Activated CD4-positive, alpha-beta T cell treated with anti-CD3 and anti-CD28 coated beads for 4 hours (primary cell): Measurements from ENCODE around the gene COQ5.
"Not testable (repeated sequence)": the region's sequence is repeated elsewhere in the genome, so short reads cannot be mapped to it uniquely, and the experiment has no call there.

Experiments used
- DNase-seq, 2 donors: peaks; one replicate each; pipeline ENCODE4 v3.0.0-alpha.2; 2020

COQ5 gene

DNA sequence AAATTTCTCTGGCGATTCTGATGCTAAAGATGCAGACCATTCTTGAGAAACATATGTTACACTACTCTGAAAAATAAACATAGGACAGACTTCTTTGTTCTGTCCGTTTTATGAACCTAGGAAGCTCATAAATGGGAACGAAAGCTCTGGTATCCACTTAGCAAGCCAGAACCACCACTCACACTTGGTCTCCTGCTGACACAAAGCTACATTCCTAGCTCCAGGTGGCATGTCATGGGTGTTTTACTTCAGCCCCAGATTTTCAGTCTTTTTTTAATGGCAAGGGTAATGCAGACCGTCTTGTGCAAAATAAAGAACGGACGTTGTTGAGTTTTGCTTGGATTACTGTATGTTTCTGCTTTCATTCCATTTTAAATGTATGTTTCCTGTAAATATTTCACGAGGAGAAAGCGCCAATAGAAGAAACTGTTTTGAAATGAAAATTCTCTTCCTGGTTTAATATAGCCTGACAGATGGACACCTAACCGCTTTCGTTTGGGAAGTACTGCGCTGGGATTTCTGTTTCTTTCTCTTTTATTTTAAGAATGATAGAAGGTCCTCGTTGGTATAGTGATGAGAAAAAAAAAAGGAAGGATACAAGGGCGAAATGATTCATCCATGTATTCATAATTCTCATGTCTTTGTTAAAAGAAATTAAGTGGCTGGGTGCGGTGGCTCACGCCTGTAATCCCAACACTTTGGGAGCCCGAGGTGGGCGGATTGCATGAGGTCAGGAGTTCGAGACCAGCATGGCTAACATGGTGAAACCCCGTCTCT lies 871 bp upstream of the COQ5 start:
- DNase-seq = no peak

DNA sequence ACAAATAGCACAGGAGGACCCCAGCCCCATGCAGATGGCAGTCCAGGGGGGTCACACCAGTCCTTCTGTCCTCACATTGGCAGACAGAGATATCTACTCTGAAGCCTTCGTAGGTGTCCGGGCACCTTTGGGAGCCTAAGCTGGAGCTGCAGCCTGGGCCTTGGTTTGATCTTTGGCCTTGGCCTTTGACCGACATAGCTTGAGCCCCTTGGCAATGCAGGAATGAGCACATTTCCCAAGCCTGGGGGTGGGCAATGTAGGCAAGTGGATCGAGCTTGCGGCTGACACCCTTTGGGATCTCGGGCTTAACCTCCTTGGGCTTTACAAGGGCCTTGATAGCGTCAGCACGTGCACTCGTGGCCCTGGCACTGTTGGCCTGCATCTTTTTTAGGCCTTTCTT lies 6.4 kb downstream of the COQ5 start:
- DNase-seq = no peak

DNA sequence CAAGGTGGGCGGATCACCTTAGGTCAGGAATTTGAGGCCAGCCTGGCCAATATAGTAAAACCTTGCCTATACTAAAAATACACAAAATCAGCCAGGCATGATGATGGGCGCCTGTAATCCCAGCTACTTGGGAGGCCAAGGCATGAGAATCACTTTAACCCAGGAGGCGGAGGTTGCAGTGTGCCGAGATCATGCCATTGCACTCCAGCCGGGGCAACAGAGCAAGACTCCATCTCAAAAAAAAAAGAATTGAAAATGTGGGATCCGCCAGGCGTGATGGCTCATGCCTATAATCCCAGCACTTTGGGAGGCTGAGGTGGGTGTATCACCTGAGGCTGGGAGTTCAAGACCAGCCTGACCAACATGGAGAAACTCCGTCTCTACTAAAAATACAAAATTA lies 9.6 kb downstream of the COQ5 start:
- not testable (repeated sequence) for DNase-seq

DNA sequence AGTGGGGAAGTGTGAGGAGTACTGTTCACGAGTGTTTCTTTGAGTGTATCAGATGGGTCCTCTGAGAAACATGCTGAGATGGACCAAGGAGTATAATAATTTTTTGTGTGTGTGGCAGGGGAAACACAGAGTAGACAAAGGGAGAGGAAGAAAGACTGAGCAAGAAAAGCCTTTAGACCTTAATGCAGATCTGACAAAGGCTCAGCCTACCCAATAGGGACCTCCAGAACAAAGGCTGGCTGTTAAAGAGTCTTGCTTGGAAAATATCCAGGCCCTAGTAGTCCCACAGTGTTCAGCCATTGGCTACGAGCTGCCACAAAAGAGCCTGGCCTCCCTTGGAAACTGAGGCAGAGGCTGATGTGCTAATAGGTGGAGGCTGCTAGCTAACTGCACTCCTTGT lies 13.5 kb downstream of the COQ5 start:
- no peak for DNase-seq

DNA sequence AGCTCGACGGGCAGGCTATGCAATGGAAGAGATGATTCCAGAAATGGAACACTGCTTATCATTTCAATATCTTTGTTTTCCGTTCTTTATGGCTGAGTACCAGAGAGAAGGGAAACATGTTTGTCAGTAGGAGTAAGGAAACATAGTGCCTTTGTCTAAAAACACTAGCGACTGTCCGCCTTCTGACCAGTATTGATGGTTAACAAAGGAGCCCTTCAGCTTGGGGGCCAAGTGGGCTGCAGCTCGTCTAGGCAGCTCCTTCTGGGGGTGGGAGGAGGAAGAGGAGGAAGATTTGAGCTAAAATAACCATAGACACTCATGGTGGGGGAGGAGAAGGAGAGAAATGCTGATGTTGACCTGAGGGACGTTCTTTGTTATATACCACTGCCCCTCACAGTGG lies 15.0 kb downstream of the COQ5 start:
- DNase-seq = no peak

DNA sequence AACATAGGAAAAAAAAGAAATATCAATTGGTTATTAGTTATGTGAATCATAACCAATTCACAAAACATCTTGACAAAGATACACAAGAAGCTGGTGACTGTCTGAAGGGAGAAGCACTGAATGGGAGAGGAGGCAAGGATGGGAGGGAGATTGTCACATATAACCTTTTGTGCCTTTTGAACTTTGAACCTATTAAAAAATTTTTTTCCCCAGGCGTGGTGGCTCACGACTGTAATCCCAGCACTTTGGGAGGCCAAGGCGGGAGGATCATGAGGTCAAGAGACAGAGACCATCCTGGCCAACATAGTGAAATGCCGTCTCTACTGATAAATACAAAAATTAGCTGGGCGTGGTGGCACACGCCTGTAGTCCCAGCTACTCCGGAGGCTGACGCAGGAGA lies 20.4 kb downstream of the COQ5 start:
- no peak for DNase-seq

DNA sequence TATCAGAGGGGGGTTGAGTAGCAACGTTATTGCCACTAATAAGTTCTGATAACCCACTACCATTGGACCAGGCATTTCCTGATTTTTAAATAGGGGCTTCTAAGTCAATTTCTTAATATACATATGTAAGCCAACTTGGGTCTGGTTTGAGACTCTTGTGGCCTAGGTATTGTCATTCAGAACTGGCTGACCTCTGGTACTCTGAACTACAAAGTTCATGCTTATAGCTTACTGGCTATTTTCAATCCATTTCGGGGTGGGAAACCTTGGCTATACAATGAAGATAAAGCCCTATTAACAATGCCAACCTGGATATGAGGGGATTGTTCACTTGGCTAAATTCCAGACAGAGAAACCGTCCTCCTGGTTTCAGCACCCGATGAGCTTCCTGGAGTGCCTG lies 24.4 kb downstream of the COQ5 start:
- no peak for DNase-seq

DNA sequence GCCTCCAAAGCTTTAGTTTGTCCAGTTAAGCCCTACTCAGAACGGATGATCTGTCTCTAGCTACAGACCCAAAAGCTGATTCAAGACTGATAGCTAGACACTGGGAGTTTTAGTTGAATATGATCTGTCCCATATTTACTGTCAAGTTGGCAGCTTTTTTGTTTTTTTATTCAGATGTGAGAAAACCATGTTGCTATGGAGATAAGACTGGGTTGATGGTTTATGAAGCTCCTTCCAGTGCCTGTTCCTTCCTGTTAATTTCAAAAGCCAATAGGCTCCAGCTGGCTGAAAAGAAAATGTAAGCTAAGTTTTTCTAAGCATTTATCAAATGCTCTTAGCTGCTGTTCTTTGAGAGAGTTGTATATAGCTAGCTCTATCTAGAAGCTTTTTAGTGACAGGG lies 28.4 kb downstream of the COQ5 start:
- DNase-seq = no peak

DNA sequence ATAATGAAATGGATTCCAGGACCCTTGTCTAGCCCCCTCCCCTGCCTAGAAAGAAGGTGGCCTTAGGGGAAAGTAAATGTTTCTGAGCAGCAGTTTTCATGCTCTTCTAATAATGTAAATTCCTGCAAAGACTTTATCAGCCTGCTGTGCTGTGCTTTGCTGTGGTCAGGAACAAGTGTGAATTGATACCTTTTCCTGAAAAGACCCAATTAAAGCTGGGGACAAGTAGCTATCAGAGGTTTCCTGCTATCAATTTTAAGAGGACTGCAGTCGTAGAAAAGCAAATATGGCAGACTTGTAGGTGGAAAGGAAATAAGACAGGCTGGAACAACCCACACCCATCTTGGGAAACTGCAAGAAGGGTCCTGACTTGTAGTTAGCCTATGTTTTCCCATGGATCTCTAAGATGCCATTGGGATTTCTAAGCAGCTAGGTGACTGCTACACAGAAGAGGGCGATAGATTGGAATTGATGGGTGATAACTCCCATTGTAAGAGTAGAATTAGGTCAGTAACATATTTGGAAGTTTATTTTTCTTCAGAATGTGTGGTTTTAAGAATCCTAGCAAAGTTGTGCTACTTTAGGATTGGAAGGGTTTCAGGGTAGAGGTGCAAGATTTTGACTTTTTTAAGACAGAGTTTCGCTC lies 30.0 kb downstream of the COQ5 start:
- no peak for DNase-seq

DNA sequence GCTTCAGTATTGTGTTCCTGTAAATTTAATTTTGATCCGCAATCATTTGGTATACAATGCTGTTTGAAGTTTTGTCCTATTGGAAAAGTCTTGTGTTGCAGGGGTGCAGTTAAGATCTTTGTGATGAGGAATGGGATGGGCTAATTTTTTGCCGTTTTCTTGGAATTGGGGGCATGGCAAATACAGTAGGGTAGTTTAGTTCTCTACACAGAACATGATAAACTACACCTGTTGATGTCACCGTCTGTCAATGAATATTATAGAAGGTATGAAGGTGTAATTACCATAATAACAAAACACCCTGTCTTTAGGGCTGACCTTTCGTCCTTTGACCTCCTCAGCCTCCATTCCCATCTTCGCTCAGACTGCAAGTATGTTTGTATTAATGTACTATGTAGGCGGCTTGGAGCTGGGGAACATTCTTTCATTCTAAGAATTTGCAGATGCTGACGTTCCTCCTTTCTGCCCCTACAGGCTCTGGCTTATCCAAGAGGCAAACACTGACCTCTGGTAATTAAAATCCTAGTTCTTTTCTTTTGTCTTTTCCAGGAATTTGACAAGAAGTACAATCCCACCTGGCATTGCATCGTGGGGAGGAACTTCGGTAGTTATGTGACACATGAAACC lies 31.3 kb downstream of the COQ5 start:
- no peak for DNase-seq

DNA sequence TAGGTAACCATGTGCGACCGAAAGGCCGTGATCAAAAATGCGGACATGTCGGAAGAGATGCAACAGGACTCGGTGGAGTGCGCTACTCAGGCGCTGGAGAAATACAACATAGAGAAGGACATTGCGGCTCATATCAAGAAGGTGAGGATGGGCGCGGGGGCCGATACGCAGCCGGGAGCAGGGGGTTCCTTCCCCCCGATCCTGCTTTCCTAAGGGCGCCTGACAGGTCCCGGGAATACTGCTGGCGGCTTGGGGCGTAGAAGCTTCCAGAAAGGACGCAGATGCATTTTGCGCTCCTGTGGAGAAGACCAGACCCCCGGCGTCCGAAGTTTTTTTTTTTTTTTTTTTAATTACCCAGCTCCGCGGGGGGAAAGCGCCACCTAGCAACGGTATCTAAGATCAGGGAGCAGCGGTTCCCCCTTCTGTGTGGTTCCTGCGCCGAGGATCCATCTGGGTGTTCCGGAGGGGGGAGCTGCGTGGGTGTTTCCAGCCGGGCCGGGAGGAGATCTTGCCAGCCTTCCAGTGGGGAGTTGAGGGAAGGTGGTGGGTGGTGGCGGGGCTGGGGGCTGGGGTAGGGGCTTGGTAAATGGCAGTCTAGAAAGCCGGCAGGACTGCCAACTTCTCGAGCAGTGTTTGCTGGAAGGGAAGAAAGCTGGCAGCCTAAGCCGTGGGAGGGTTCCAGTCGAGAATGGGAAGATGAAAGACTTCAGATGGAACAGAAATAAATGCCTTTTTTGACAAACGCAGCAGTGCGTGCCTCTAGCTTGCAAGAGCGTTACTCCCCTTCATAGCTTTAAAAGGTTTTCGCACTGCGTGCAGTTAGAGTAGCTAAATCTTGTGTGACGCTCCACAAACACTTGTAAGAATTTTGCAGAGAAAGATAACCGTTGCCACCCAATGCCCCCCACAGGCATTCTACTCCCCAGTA lies 32.3 kb downstream of the COQ5 start:
- peak; percentile 48 to 49 for DNase-seq

DNA sequence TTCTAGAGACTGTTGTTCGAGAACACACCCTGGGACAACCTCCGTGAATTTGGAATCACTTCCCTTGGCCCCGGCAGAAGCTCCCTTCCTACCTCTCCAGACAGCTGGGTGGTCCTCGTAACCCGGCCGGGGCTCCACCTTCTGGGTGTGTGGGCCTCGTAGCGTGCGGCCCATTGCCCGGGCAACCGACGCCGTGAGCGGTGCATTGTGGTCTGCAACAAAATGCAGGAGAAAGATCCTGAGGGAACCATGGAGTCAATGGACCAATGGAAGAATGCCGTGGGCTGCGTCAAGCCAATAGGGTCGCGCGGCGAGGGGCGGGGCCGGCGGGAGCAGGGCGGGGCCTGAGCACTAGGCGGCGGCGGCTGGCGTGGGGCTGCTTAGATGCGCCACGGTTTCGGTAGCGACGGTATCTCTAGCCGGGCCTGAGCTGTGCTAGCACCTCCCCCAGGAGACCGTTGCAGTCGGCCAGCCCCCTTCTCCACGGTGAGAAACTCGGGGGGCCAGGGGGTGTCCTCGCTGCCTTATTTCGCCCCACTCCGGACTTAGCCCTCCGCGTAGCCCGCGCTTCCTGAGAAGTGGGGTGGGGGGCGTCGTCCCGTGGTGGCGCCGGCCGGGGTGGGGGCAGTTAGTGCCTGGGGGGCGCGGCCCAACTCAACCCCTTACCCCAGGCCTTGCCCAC lies 33.1 kb downstream of the COQ5 start, which contains the start of gene DYNLL1:
TSS of gene DYNLL1 (plus strand) at position 383 of the 682 bp plus-strand sequence. CDS start 309 bp downstream, outside the sequence.
- peak; percentile 94 to 97 for DNase-seq

DNA sequence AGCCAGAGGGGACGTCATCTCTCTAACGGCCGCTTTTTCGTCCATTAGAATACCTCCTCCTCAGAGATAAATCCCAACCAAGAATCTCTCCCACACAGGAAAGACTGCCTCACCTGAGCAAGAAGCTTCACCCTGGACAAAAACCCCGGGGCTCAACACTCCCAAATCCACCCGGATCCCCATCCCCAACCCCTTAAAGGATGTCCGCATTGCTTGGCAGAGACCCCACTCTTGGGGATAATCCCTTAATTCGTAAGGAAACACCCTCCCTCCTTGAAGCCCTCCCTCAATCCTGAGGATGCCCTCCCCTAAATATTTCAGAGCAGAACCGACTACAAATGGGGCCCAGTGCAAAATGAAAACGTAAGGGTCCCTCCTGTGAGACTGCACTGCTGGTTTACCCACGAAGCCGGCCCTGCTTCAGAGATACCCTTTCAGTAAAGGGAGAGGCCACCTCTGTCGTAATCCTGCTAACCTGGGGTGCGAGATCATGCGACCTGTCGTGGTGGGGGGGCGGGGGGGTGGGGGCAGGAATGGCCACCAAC lies 33.7 kb downstream of the COQ5 start:
- DNase-seq = no peak

DNA sequence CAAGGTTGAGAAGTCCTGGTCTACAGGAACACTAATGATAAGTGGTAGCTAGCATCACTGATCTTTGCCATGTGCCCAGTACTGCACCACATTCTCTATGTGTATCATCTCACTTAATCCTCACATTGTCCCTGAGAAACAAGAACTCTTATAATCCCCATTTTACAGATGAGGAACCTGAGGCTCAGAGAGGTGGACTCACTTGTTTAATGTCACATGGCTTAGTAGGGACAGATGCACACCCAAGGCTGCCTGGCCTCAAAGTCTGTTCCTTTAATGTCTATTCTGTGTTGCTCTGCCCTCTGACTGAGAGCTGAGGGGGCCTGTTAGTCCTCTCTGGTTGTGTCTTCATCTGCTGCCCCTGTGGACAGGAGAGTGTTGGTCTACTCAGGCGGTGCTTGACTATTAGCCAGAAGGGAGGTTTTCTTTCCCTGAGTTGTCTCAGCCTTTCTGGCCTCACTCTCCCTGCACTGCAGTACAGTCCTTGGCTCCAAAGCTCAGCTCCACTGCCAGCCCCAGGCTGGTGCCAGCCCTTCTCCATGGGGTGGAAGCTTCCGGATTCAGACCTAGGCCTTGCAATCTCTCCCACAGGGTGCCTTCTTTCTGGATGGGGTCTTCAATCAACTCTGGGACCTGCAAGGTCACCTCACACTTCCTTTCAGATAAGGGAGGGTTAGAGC lies 38.0 kb downstream of the COQ5 start:
- DNase-seq = no peak

DNA sequence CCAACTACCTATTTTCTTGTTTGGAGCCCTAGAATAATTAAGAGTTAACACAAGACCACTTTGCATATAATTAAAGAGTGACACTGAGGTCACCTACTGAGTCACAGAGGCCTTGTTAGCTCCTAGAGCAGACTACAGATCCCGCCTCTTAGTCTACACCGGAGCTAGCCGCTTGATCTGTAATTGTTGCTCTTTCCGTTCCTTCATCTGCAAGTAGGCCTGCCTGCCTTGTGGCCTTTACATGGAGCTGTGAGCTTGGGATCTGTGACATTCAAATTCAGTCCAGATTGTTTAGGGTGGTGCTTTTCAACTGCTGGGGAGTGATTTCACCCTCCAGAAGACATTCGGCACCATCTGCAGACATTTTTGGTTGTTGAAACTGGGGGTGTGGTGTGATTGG lies 38.6 kb downstream of the COQ5 start:
- no peak for DNase-seq

DNA sequence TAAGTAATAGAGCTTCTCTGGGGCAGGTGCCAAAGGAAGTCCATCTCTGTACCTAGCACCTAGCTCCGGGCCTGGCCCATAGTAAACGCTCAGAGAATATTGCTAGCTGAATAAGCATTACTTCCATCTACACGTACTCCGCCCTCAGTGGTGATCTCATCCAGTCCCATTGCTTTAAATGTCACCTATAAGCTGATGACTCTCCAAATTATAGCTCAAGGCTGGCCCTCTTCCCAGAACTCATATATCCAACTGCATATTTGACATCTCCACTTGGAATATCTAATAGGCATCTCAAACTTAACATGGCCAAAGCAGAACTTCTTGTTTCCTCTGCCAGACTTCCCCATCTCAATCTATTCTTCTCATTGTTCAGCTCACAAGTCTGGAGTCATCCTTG lies 39.9 kb downstream of the COQ5 start:
- no peak for DNase-seq

DNA sequence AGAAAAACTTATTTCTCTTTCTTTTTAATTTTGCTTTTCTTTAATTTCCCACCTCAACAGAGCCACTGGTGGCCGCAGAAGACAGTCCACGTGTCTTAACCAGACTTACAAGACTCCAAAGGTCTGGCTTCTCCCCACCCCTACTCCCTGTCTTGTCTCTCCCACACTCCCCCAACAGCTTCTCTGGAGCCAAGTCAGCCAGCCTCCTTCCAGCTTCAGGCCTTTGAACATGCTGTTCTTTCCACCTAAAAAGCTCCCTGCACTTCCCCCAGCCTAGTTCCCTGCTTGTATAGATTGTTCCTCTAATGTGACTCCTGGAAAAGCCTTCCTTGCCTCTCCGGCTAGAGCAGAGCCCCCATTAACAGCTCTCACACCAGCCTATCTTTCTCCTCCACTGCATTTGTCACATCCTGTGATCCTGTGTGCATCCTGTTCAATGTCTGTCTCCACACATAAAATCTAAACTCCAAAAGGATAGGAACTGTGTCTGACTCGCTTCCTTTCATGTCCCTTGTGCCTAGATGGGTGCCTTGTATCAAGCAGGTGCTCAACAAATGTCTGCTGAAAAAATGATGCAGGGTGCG lies 40.8 kb downstream of the COQ5 start:
- no peak for DNase-seq

DNA sequence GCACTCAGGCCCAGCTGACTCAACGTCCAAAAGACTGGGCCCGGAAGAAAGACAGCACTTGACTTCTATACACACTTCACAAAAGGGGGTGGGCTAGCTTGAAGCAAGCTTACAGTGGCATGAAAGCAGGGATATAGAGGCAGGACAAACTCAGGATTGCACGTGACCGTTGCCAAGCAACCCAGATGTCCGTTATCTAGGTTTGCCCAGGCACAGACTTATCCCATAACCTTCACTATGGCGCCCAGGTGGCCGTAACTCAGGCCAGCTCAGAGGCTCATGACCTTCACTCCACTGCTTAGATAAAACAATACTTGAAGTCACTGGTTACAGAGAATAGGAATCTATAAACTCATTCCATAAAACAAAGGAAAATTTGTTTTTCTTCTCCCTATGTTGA lies 41.4 kb downstream of the COQ5 start:
- DNase-seq = not testable (repeated sequence)

DNA sequence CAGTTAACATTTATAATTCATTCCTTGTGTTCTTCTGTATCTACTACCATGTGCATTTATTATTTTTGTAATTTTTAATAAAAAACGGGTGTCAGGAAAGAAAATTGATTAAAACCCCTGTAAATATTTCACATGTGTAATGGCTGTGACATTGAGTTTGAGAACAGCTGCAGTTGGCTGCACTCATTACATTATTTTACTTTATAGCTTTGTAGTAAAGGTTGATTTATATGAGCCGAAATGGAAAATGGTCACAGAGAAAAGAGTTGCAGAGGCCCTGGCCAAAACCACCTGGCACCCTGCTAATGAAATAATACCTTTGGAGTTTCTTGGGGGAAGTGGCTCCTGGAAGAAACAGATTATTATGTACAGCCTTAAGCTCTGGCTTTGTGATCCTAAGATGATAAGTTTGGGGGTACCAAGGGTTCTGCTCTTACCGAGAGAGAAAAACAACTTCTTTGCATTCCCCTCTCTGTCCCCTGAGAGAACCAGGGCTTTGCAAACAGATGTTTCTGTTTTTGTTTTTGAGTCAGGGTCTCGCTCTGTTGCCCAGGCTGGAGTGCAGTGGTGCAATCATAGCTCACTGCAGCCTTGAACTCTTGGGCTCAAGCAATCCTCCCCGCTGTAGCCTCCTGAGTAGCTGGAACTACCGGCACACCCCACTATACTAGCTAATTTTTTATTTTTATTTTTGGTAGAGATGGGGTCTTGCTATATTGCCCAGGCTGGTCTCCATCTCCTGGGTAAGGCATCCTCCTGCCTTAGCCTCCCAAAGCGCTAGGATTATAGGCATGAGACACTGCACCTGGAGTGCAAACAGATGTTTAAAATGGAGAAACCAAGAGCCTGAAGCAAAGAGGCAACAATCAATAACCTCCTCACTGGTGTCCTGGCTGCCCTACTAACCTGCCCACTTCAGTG lies 42.7 kb downstream of the COQ5 start:
- DNase-seq = no peak

DNA sequence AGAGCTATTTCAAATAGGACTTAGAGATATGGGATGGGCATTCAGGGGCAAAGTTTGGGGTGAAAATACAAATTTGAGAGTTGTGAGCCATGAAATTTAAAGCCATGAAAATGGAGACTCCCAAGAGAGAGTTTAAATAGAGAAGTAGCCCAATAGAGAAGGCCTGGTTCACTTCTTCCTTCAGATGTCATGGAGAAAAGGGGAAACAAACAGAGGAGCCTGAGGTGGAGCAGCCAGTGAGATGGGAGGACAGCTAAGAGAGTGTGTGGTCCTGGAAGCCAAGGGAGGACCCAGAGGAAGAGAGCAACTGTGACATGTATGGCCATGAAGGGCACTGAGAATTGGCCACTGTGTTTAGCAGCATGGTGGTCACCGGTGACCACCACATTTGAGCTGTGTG lies 45.3 kb downstream of the COQ5 start:
- no peak for DNase-seq
